ENCODE measurements around the gene ZNF76.

The ZNF76 gene

DNA sequence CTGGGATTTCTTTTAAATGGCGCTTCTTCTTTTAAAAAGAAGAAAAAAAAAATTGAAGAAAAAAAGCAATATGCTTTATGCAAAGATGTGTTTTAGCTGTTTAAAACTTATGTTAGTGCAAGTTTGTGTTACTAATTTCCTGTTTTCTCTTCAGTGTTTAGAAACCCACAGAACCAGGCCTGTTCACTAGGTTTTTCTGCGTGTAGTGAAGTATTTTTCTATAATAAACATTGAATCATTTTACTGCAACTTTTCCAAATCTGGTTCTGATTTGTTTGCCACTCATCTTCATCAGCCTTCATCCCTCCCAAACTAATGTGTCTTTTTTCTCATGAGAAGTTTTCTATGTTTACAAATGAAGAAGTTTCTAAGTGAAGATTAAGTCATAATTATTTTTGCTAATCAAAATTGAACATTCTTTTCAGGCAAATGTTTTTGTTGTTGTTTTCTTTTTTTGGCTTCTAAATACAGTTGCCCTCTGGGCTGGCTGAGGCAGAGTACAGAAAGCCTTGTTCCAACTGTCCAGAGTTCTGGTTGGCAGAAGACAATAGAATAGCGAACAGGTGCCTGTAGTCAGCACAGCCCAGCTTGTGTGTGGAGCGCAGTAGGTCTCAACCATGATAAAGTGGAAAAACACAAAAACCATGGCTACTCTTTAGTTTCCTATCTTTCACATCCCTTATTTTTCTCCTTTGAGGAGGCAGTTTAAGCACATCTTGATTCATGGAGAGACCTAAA lies 14.5 kb downstream of the ZNF76 start:
- DNase-seq, result no peak

DNA sequence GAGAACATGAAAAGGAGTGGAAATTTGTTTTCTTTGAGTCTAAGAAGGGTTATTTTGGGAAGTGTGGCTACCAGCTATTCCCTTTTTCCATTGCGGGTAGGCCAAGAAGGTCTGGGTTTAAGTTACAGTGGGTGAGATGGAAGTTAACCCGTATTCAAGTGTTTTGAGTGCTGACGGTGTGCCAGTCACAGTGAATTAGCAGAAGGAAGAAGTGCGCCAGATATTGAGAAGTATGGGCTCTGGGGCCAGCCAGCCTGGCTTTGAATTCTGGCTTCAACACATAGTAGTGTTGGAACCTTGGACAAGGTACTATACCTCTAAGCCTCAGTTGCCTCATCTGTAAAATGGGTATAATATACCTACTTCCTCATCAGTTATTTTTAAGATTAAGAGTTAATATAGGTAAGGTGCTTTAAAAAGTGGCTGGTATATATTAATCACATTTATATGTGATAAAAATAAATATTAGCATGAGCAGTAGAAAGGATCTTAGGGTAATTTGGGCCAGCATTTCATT lies 16.3 kb downstream of the ZNF76 start:
- no peak for DNase-seq

DNA sequence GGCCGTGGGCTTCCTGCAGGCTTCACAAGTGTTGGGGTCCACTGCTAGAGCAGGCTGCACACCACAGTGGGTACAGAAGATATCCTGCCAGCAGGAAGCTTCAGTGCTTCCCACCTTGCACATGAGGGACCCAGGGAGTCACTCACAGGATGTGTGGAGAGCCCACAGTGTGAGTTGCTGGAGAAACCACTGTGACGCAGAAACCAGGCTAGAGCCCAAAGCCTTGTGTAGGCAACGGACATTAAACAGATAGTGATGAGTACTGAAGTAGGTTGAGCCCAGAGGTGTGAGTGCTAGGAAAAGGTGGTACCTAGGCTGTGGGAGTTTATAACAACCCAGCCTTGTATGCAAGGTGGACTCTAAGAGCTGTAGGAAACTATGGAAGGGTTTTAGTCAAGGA lies 19.2 kb downstream of the ZNF76 start:
- no peak for DNase-seq

DNA sequence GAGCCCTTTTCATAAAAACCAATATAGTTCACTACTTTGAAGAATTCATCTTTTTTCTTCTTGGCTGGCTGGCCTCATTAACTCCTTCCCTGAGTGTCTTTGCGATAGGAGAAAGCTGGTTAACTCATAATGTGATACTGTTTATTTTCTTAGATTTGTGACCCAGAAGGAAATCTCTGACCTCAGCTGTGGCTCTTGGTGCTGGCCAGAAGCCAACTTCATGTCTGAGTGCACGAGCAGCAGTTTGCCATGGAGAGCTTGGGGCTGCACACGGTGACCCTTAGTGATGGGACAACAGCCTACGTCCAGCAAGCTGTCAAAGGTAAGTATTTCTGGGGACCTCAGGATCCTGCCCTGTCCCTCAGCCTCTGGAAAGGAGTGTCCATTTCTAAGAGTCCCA lies 21.4 kb downstream of the ZNF76 start:
- no peak for DNase-seq

DNA sequence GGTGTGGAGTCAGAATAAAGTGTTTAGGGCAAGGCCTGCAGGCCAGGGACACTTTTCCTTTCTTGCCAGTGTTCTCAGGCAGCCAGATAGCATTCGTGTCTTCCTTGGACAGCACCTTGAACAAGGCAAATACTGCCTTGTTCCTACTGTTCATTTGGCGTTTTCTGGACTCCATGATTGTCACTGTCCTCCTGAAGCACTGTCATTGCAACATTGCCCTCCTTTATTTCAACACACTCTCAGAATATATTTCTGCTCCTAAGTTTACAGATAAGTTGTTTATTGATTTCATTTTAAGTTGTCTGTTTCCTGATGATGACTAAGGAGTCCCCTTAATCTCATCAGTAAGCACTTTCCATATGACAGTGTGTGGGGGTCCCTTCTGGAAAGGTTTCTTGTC lies 22.9 kb downstream of the ZNF76 start:
- DNase-seq, result no peak

DNA sequence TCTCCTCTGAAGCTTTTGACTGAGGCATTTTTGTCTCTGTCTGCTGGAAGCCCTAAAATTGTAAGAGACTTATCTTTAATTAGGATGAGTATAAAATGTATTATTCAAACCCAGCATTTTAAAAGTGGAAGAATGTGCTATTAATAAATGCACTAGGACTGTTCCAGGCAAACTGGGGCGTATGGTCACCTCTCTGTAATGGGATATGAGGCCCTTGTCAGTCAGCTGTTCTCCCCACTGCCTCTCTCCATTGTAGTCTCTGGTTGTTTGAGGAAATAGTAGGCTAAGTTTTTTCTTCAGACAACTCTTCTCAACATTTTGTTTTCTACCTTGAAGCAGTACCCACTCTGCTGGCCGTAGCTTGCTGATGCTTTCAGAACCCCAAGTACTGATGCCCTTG lies 23.8 kb downstream of the ZNF76 start:
- DNase-seq, result no peak

DNA sequence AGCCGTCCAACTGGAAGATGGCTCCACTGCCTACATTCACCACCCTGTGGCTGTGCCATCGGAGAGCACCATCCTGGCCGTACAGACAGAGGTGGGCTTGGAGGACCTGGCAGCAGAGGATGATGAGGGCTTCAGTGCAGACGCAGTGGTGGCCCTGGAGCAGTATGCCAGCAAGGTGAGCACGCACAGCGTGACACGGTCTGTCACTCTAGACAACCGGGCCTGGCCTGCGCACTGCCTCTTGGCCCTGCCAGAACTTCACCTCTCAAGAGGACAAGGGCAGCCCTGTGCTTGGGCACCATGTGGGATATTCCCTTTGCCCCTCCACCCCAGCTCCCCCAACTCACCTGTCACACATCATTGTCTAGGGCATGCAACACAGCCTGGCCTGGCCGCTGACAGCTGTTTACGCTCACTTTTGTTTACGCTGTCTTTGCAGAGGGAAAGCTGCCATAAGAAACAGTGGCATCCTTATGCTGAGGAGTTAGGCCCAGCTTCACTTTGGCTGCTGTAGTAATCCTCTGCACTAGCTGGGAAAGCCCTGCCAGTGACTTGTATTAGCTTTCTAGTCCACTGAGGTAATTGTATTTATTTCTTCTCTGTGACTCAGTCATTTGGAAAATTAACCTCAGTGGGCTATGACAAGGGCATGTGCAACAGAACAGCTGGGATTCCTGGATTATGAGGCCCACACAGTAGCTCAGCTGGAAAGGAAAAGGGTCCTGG lies 28.3 kb downstream of the ZNF76 start:
- no peak for DNase-seq

DNA sequence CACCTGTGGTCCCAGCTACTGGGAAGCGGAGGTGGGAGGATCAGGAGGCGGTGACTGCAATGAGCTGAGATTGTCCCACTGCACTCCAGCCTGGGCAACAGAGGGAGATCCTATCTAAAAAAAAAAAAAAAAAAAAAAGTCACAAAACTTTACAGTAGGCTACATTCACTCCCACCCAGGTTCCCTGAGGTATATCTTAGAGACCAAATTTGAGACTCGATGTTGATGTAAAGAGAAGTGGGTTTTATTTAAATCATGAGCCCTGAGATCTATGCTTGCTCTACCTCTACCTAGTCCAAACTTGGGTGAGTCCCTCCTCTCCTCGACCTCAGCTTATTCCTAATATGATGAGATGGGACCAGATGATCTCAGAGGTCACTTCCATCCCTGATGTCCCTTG lies 29.3 kb downstream of the ZNF76 start:
- DNase-seq, result no peak

DNA sequence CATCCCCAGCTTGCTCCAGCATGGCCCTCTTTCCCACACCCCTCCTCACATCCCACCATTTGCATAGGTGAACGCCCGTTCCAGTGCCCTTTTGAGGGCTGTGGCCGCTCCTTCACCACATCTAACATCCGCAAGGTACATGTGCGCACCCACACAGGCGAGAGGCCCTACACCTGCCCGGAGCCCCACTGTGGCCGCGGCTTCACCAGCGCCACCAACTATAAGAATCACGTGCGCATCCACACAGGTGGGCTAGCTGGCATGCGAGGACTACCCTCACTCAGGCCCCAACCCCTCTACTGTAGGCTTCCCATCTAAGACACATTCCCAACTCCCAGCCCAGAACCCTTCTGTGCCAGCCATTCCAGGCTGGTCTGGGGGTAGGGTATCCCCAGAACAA lies 32.0 kb downstream of the ZNF76 start:
- no peak for DNase-seq

DNA sequence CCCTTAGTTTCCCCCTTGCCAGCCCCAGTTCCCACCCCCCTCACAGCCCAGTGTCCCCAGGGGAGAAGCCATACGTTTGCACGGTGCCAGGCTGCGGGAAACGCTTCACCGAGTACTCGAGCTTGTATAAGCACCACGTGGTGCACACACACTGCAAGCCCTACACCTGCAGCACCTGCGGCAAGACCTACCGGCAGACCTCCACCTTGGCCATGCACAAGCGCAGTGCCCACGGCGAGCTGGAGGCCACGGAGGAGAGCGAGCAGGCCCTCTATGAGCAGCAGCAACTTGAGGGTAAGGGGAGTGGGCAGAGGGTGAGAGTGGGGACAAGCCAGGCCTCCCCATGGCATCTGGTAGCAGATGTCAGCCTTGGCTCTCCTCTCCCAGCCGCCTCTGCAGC lies 33.0 kb downstream of the ZNF76 start:
- no peak for DNase-seq

DNA sequence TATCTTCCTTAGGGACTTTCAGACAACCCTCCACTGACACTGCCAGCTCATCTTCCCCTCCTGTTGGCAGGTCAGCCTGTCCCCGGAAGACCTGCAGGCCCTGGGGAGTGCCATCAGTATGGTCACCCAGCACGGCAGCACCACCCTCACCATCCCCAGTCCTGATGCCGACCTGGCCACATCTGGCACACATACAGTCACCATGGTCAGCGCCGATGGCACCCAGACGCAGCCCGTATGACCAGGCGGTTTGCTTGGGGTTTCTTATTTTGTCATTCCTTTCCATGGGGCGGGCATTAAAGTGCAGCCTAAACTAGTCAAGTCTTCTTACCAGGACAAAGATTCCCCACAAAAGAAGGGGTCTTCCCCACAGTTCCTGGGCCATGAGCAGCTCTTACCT lies 34.1 kb downstream of the ZNF76 start:
- no peak for DNase-seq

DNA sequence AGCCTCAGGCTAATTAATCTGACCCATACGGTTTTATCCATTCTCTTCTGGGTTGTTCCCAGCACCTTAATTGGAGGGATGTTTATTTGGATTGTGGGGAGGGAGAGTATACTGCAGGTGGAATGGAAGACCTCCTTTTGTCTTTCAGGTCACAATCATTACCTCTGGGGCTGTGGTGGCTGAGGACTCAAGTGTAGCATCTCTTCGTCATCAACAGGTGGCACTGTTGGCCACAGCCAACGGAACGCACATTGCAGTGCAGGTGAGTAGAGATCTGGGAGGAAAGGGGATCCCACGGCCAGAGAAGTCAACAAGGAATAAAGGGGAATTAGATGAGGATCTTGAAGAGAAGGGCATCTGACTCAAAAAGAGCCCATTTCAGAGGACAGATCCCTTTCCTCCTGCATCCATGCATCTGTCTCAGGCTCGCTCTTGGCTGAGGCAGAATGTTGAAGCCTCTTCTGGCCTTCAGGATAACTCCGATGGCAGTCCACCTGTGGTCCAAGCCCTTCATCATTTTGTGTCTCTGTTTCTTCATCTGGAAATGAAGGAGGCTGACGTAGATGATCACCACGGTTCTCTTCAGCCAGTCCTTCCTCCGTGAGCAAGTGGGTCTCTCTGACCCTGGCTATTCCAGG lies 34.9 kb downstream of the ZNF76 start:
- DNase-seq, result no peak

DNA sequence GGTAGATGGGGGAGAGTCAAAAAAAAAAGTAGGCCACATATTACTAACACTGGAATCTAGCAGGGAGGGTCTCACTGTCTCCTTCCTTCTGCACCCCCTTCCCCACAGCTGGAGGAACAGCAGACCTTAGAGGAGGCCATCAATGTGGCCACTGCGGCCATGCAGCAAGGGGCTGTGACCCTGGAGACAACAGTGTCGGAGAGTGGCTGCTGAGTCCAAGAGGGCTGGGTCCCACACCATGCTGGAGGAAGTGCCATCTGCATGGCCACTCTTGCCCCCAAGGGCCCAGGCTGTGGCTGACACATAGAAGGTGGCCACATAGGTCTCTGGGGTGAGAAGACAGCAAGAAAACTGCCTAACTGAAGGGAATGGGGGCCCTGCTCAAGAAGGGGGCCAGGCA lies 35.5 kb downstream of the ZNF76 start:
- no peak for DNase-seq

DNA sequence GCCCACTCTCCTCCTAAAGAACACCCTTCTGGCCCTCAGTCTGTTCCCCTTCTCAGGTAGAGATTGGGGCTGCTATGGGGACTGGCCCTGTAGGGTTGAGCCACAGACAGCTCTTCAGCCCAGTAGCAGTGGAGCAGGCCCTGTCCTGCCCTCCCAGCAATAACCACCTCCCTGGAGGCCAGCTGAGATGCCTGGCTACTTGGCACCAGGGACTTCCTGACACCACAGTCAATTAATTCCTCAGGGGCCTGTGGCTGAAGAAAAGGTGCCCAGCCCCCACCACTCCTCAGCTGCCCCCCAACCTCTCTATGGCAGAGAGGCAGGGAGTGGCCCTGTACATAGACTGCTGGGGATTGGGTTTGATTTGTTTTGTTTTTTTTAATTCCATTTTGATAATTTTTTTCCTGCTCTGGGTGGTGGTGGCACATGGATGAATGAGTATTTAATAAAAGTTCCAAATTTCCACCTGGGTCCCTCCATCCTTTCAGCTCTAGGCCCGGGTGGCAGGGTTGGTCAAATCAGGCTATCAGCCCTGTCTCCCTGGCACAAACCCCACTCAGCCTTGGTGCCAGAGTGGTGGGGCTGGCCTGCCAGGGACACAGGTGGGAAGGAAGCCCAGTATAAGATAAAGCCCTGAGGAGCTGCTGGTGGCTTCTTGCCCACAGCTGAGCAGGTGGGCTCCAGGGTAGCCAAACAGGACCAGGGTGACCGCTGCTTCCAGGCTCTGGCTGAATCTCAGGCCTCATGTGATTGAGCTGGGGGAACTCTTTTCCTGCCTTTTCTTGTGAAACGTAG lies 36.2 kb downstream of the ZNF76 start:
- no peak for DNase-seq

DNA sequence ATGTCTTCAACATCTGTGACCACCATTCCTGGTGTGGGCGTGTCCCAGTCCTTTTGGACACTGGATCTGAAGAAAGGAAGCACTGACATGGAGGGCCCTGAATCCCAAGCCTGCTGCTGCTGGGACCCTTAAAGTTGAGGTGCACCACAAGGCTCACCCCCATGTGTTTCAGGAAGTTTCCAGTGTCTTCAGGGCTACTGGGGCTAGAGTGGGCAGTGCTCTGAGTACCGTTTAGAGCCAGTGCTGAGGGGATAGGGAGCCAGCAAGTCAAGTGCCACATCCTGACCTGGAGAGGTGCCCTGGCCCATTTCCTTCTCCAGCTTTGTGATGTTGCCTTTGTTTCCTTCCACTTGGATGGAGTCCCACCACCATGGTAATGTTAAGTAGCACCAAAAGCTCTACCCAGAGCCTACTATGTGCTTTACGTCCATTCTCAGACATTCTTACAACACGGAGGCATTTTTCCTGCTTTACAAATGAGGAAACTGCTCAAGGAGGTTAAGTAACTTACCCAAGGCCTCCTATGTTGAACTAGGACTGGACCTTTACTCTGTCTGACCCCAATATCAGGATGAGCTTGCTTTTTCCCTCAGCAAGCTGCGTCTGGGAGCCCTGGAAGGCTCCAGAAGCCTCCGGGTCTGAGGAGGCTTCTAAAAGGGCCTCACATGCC lies 37.5 kb downstream of the ZNF76 start:
- DNase-seq, result no peak

DNA sequence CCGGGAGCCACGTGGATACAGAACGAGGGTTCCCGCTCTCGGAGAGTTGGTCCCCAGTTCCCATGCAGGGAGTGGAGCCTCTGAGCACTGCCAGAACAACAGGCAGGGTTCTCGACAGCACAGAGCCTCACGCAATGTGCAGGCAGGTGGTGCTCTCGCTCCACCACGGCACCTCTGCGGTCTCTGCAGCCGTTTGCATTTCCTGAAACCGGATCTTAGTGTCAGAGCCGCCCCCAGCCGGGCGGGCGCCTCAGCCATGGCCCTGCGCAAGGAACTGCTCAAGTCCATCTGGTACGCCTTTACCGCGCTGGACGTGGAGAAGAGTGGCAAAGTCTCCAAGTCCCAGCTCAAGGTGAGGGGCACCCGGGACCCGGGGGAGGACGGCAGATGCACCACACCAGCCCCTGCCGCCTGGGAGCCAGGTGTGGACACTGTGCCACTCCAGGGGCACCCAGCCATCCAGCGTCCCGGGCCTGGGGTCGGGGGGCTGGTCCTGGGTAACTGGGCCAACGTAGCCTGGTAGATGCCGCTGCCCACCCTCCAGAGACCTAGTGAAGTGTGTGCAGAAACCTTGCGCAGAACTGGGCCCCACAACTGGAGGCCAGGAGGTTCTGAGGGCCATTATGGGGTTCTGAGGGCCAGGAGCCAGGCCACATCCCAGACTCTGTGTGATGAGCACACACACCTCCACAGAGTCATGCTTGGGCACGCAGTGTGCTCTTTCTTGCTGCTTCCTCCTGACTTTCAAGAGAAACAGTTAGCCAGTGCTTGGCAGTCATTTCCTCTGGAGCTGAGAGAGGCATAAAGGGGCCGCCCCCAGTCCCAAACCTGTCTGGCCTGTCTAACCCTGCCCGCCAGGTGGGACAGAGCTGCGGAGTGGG lies 38.3 kb downstream of the ZNF76 start, which contains the start of gene DEF6:
TSS of gene DEF6 (plus strand) at position 218 of the 881 bp plus-strand sequence. CDS start at position 257, 39 bp downstream.
- DNase-seq, result no peak

DNA sequence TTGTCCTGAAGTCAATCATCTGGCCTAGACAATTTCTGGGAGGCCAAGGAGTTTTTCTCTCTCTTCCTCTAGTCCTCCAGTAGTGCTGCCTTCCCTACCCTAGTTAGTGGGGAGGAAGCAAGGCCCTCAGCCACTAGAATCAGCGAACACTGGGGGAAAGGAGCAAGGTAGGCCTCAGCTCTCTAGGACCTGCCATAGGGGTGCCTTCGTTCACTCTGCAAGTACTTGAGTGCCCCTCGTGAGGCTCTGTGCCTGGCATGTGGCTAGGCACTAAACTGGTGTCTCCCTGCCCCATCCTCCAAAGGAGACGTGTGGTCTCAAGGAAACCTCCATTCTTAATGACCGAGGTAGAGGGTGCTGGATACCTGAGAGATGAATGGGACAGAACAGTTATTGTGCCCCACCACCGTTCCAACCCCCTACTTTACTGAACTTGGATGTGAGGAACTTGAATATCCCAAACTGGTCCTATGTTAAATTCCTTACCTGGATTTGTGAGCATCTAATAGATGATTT lies 39.1 kb downstream of the ZNF76 start:
- DNase-seq, result no peak

DNA sequence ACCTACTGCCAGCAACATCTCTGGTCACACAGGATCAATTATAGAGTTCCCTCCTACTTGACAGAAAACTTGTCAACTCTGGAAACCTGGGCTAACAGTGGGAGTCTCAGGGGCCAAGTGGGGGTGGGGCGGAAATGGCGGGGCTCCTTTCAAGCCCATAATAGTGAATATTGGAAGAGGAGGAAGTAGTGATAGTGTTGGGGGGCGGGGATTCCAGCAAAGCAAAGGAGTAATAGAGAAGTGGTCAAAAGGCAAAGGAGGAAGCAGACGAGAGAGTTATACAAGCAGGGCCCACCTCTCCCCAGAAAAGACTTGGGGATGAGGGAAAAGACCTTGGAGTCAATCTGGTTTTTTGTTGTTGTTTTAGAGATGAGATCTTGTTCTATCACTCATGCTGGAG lies 40.1 kb downstream of the ZNF76 start:
- no peak for DNase-seq

DNA sequence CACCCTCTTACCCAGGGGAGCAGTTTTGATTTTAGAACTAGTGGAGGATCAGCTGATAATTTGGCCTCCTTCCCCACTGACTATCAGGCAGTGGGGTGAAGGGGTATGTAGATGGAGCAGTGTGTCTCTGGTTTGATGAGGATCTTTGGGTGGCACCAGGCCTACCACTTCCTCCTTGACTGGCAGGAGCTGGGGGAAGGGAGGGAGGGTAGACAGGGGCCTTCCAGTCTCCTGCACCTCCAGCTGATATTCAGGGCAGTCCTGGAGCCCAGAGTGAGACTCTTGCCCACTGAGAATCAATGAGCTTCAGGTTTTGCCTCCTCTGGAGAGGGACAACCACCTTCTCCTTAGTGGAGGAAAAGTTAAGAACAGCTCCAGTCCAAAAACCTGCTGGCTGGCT lies 41.3 kb downstream of the ZNF76 start:
- no peak for DNase-seq

DNA sequence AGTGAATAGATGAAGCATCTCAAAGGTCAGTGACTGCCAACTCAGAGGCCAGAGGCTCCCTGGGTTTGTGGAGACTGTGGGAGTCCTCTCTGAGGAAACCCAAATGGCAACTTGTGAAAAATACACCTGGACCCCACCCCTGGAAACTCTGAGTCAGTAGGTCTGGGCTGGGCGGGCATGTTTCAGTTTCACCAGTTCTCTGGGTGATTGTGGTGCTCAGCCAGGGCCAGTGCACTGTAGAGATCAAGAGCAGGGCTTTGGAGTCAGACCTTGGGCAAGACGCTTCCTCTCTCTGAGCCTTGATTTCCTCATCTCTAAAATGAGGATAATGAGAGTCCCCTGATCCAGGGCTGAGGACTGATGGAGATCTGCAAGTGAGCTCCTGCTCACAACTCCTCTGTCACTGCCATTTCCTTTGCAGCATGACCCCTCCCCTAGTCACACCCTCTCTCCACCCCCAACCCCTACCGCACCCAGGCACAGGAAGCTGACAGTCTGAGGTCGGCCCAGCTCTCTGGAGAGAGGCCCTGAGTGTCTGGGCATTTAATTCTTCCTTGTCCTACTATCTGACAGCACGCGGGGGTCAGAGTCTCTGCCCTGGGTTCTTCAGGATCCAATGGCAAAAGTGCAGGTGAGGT lies 43.2 kb downstream of the ZNF76 start:
- DNase-seq, result no peak

DNA sequence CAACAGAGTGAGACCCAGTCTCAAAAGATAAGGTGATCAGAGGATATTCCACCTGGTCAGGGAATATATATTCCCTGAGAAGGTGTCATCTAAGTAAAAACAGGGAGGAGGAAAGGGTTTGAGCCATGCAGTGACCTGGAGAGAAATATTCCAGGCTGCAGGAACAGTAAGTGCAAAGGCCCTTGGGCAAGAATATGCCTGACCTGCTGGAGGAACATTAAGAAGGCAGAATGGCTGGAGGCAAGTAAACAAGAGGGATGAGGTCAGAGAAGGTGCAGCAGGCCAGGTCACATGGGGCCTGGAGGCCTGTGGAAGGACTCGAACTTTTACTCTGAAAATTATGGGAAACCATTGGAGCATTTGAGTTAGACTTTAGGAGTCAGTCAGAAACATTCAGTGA lies 44.8 kb downstream of the ZNF76 start:
- DNase-seq, result no peak

Measured in NCI-H1417 treated with DMSO at 0.1 percent for 48 hours (cell line).